Suppressor macrophage treated with lipopolysaccharide for 4 hours (primary cell): ENCODE results near the gene PTH2R.
A peak's percentile ranks its signal among the peaks of the same experiment; 100 is the strongest.
"Not testable (repeated sequence)": the region's sequence is repeated elsewhere in the genome, so short reads cannot be mapped to it uniquely, and the experiment has no call there.

Experiments
- DNase-seq: peaks from one replicate; pipeline ENCODE4 v3.0.0-alpha.2; 2020

The PTH2R gene, protein sequence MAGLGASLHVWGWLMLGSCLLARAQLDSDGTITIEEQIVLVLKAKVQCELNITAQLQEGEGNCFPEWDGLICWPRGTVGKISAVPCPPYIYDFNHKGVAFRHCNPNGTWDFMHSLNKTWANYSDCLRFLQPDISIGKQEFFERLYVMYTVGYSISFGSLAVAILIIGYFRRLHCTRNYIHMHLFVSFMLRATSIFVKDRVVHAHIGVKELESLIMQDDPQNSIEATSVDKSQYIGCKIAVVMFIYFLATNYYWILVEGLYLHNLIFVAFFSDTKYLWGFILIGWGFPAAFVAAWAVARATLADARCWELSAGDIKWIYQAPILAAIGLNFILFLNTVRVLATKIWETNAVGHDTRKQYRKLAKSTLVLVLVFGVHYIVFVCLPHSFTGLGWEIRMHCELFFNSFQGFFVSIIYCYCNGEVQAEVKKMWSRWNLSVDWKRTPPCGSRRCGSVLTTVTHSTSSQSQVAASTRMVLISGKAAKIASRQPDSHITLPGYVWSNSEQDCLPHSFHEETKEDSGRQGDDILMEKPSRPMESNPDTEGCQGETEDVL

DNA sequence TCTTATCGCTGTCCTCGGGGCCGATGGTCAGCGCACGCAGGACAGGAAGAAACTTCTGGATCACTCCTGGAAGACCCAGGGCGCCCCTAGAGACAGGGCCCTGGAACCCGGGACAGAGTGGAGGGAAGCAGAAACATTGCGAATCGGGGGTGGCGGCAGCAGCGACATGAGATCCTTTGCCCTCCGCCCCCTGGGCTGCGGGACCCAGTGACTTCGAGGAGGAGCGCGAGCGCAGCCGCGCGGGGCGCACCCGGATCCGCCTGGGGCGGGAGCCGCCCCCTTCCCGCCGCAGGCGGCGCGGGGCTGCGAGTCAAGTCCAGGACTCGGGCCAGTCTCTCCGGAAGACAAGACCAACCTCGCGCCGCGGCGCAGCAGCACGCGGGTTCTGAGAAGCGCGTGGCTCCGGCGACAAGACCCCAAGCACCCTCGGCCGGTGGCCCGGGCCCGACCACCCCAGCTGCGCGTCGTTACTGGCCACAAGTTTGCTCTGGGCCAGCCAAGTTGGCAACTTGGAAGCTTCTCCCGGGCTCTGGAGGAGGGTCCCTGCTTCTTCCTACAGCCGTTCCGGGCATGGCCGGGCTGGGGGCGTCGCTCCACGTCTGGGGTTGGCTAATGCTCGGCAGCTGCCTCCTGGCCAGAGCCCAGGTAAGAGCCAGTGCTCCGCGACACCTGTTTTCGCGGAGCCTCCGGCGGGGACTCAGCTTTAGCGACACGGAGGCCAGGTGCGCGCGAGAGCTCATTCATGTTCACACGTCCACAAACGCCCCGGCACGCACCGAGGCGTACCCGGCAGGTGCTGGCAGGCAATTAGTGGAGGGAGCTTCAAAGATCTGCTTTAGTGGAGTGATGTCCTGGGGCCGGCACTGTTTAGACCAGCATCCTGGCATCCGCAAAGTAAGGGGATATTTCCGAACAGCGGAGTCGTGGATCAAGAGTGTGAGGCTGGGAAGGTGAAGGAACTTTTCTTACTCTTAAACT, at the start of gene PTH2R:
PTH2R (plus strand) TSS at position 319 of the 978 bp plus-strand sequence; CDS start at position 571, 252 bp downstream.
- no peak for DNase-seq

DNA sequence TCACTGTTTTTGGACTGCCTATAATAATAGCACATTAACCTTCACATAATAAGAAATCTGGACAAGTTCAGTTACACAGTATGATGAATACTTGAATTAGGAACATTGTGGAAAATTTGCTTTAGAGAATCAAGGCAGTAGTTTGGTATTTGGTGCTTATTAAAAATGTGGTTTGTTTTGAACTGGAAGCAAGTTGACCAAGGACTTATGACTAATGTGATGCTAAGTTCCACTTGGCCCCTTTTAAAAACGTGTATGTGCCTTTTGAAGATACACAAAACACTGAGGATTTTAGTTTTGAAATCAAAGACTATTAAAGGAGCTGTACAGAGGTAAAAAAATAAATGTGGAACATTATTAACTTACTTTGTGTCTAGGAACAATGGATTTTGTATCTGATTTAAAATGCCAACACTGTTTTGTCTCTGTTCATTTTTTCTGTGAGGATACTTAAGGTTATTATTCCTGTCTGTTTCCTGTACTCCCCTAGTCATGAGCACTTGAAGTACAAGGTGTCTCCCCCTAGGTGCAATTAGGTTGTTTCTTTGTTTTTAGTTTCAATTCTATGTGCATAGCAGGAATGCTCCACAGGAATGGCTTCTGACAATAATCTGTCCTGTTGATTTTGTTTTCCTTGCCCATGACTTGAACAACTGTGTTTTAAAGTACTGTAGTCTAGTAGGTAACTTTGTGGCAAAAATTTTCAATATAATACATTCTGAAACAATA, 49.6 kb upstream of the PTH2R start:
- no peak for DNase-seq

DNA sequence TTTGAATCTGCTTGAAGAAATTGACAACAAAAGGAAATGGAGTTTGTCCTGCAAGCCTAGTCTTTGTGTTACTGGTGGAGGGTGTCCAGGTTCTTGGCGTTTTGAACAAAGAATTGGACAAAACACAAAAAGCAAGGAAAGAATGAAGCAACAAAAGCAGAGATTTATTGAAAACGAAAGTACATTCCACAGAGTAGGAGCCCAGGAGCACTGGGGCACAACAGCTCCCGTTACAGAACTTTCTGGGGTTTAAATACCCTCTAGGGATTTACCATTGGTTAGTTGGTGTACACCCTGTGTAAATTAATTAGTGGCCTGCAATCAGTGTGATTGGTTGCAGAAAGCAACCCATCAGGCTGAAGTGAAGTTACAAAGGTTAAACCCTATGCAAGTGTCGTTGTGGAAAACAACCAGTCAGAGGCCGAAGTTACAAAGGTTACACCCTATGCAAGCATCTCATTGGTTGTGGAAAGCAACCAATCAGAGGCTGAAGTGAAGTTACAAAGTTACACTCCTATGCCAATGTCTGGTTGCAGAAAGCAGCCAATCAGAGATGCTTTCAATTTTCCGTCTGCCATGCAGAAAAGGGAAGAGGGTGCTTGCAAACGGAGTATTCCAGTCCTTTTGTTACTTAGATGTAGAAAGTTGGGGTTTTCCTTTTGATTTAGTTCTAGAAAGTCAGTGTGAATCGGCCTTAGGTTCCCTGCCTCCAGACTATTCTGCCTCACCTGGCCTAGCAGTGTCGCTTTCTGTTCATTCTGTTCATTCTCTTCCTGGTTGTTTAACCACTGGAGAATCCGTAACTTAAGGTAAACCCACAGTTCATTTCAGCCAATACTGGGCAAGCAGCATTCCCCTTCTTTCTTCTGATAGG, 47.6 kb upstream of the PTH2R start:
- peak; percentile 13 for DNase-seq

DNA sequence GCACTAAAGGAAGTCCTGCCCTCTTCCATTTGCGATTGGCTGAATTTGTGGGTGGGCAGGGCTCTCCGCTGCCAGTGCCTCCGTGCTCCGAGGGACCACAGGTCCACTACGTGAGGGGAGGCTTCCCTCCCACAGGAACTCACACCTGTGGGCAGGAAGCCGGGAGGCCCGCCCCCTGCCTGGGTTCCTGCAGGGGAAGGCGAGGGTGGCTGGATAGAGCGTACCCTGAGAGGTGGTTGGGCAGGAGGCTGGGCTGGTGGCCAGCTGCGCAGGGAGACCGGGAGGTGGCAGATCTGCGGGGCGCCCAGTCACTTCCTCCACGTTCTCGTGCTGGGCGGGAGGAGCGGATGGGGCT, 47.0 kb upstream of the PTH2R start:
- peak; percentile 37 for DNase-seq

DNA sequence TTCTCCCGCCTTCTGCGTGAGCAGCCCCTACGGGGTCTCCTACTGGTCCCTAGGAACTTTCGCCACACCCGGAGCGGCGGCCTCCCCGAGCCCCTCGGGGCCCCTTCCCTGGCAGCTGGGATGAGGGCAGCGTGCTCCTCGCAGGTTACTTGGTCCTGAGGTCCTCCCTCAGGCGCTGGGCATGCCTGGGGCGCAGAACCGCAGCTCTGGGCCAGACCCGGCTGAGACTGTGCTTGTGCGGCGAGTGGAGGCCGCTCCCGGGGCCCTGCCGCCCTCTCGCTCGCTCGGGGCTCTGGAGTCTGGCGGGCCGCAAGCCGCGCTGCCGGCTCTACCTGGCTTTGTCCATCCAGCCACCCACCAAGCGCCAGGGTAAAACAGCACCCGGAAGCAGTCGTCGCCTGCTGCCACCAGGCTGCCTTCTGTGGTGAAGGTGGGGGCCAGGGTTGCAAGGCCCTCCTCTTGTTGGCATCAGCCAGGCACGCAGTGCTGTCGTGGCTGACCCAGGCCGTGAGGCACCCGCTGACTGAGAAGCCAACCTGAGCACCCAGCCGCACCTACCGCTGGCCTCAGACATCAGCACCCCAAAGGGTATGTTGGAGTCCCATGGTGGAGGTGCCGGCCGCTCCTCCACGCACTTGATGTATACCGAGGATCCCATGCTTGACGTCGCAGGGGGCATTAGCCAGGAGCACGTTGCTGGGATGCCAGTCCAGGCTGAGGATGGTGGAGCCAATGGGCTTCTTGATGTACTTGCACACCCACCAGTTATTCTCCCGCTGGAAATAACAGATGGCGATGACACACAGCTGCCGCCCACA, 46.1 kb upstream of the PTH2R start:
- no peak for DNase-seq

DNA sequence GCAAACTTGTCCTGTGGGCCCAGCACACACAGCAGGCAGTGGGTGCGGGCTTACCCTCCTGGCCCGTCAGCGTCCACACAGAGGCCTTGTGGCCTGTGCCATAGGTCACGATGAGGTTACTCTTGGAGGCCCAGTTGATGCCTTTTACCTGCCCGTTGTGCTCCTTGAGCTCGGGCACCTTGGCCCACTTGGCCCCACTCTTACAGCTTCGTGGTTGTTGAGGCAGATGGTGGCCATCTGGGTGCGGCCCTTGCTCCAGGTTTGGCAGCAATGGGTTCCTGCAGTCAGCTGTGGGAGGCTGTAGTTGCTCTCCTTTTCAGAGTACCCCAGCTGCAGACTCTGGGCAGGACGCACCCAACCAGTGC, 45.5 kb upstream of the PTH2R start:
- DNase-seq, result no peak

DNA sequence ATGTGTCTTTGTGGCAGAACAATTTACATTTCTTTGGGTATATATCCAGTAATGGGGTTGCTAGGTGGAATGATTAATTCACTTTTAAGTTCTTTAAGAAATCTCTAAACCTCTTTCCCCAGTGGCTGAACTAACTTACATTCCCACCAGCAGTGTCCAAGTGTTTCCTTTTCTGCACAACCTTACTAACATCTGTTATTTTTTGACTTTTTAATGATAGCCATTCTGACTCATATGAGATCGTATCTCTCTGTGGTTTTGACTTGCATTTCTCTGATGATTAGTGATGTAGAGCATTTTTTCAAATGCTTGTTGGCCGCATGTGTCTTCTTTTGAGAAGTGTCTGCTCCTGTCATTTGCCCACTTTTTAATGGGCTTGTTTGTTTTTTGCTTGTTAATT, 43.1 kb upstream of the PTH2R start:
- no peak for DNase-seq

DNA sequence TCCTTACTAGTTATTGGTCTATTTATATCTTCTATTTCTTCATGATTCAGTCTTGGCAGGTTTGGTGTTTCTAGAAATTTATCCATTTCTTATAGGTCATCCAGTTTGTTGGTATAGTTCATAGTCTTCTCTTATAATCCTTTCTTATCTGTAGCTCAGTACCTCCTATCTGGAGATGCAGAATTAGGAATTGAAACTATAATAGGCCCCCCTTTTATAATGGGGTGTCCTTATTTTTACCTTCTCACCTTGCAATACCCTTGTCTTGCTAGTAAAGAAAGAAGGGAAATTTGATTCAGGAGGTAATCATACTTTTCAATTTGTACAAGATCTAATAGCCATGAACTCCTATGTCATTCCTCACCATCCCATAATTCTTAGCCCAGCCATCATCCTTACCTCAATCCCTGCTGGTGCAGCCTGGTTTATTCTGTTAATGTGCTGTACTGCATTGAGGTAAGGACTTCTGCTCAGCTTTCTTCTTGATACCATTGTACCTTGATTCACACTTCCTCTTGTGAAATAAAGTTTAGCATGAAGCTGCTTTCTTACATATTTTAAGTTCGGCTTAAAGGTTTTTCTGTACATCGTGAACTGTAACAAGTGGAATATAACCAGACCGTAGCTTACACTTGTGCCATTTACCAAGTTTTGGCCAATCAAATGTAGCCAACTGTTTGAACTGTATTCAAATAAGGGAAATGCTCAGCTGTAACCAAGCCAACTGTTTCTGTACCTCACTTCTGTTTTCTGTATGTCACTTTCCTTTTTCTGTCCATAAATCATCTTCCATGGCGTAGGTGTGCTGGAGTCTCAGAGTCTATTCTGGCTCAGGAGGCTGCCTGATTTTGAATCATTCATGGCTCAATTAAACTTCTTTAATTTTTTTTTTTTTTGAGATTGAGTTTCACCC, 40.1 kb upstream of the PTH2R start:
- peak; percentile 75 for DNase-seq

DNA sequence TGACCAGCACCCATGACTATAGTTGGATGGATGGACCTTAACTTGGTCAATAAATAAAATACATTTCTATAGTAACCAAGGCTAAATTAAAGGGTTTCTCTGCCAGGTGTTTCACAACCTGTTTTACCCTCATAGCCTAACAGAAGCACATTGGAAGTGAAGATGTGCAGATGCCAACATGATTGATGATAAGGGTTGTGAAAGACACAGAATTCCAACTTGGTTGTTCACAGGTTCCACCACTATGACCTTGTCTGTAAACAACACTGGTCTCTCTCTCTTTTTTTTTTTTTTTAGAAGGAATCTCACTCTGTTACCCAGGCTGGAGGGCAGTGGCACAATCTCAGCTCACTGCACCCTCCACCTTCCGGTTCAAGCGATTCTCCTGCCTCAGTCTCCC, 37.5 kb upstream of the PTH2R start:
- no peak for DNase-seq

DNA sequence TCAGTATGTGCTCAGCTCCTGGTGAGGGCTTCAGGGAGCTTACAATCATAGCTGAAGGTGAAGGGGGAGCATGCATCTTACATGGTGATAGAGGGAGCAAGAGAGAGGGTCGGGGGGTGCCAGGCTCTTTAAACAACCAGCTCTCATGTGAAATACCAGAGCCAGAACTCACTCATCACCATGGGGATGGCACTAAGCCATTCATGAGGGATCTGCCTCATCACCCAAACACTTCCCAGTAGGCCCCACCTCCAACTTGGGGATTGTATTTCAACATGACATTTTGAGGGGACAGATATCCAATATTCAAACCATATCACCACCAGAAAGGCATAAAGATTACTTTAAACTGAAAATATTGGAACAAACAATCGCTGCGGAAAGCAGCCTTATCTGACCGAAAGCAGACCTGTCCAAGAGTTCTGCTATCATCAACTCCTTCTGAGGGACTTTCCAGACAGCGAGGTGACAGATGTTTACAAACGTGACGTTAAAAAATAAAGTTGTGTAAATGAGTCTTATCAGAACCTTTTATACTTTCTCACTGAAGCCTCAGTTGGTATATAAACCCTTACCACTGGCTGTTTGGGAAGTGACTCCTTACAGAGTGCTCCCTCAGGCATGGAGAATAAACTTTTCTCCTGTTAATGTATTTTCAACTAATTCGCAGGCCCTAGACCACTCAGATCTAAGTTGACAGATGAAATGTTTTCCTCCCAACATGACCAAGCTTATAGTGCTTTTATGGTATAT, 35.5 kb upstream of the PTH2R start:
- DNase-seq, result no peak

DNA sequence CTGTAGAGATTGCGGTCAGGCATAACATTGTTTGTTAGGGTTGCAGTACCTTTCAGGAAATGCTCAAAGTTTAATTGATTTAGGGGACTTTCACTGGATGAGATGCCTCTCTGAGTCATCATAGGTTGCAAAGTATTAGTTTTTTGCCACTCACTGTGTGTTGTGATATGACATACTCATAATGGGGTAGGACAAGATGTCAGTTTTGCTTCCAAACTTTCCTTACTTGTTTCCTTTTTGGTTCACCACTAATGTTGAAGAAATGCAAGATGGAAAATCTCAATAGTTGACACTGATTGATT, 35.0 kb upstream of the PTH2R start:
- no peak for DNase-seq

DNA sequence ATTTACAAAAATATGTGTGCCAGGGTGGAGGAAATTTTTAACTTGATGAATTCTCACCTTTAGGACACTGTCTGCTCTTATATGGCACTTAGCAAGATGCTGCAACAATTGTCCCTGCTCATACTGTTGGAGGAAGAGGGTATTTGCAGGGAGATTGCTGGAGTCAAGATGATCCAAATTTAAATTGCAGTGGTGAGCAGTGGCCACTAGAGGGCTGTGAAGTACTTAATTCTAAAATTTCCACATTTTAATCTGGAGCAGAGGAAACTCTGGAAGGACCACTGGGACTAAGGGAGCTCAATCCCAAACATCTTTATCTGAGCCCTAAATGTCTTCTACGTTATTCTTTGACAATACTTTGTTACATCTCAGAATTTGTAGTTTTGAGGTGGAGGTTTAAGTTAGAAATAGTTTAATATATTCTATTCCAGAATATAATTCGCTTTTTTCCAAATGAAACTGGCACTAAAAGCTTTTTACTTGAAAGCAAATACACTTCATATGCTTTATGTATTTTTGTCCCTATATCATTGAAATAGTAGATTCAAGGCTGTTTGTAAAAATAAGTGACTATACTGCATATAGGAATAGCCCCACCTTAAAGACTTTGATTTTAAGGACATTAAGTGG, 33.0 kb upstream of the PTH2R start:
- DNase-seq, result peak; percentile 63

DNA sequence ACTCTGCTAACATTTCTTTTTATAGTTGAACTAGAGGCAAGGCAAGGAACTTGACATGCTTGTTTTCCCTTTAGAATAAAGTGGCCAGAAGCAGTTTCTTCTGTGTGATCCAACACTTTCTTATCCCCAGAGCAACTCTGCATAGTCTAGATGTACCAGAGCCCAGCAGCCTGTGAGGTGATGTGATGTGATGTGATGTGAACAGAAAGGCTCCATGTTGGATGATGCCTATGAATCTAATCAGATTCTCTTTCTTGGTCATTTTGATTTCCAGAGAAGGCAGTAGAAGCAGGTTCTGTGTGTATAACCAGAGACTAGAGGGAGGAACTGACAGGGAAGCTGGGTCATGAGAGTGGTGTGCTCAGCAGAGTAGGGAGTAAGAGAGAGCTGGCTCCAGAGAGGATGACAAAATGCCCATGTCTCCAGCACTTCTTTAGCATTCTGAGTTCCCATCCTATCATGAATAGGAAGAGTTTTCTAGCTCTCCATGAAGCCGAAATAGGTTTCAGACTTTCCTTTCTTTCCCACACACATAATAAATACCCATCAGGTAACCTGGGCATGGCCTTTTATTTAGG, 31.0 kb upstream of the PTH2R start:
- no peak for DNase-seq

DNA sequence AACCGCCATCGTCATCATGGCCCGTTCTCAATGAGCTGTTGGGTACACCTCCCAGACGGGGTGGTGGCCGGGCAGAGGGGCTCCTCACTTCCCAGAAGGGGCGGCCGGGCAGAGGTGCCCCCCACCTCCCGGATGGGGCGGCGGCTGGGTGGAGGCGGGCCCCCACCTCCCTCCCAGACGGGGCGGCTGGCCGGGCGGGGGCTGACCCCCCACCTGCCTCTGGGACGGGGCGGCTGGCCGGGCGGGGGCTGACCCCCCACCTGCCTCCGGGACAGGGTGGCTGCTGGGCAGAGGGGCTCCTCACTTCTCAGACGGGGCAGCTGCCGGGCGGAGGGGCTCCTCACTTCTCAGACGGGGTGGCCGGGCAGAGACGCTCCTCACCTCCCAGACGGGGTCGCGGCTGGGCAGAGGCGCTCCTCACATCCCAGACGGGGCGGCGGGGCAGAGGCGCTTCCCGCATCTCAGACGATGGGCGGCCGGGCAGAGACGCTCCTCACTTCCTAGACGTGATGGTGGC, 29.2 kb upstream of the PTH2R start:
- DNase-seq, result not testable (repeated sequence)

DNA sequence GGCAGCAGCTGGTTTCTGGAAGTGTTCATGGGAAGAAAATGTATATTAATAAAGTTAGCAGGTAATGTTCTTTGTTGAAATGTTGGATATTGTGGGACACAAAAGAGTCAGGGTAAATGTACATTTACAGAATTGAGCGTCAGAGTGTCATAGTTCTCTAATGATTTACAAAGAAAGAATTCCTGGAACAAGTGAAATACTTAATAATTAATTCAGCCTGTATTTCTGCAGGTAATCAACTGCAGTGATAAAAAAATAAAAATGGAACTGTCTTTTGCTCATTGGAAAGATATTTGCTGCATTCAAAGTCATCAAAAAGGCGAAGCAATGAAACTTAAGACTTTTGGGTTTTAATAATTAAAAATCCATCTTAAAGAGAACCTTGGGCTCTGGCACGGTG, 27.4 kb upstream of the PTH2R start:
- no peak for DNase-seq

DNA sequence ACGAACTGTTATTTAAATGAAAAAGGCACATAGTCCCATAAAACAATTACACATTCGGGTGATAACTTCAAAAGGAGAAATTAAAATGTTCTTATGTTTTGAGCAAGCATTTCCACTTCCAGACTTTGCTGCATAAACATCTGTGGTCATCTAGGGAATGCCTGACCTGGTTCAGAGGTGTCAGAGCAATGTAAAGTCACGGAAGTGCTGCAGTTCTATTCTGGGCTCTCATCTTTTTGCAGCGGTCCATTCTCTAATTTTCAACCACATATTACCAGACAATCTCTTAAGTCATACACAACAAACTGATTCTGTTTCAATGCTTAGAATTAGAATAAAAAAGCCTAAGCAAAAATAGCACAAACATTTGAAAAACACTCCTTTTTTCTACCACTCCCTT, 22.0 kb upstream of the PTH2R start:
- no peak for DNase-seq

DNA sequence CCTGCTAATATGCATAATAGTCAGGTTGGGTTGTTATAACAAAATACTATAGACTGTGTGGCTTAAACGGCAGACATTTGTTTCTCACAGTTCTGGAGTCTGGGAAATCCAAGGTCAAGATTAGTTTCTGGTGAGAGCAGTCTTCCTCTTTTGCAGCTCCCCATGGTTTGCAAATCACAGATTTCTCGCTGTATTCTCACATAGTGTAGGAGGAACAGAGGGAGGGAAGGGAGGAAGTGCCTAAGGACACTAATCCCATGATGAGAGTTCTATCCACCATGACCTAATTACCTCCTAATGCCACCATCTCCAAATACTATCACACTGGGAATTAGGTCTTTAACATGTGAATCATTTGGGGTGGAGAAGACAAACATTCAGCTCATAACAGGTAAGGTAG, 20.1 kb upstream of the PTH2R start:
- peak; percentile 77 for DNase-seq

DNA sequence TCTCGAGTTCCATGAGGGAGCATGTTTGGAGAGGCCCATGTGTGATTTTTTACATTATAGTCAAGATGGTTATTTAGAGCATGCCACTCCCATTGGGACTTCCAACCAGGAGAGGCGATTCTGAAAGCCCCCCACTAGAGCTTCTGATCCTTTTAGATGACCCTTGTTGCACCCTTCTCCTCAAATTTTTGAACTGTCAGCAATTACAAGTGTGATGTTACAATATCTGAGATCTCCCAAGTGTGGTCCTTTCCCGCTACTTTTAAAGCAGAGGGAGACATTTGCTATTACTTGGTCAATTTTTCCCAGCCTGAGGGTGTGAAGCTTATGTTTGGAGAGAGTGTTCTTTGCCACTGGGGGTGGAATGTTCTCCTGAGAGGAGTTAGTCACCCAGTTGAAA, 16.7 kb upstream of the PTH2R start:
- no peak for DNase-seq
